ENCODE results near the gene UROS. TPM values are rescaled to one million over a fixed set of nuclear protein-coding genes. Genes with fewer than 3 reads are reported as not detected.

Gene UROS
- total and polyA plus RNA-seq, 10 of the 15 experiments (the other 5 are each of a cell fraction or from before 2014, with no cell fraction given), result 4.3 to 112 (median 64.5) TPM

DNA sequence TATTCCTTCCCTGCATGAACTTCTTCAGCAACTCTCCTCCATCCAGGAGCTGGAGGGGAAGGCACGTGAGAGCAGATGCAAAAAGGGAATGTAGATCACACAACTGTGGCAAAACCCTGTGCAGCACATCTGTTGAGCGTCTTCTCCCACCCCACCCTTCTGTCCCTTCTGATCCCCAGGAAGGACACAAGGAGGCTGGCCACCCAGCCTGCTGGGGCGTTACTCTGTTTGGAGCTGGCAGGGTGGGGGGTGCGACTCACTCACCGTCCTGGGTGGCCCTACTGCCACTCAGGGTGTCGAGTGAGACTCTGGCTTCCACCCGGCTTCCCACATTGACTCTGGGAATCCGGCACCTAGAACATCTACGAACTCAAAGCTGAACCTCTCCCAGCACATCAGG is 37.3 kb downstream of the UROS start (continued):
- TF ChIP-seq, protein P1, sequence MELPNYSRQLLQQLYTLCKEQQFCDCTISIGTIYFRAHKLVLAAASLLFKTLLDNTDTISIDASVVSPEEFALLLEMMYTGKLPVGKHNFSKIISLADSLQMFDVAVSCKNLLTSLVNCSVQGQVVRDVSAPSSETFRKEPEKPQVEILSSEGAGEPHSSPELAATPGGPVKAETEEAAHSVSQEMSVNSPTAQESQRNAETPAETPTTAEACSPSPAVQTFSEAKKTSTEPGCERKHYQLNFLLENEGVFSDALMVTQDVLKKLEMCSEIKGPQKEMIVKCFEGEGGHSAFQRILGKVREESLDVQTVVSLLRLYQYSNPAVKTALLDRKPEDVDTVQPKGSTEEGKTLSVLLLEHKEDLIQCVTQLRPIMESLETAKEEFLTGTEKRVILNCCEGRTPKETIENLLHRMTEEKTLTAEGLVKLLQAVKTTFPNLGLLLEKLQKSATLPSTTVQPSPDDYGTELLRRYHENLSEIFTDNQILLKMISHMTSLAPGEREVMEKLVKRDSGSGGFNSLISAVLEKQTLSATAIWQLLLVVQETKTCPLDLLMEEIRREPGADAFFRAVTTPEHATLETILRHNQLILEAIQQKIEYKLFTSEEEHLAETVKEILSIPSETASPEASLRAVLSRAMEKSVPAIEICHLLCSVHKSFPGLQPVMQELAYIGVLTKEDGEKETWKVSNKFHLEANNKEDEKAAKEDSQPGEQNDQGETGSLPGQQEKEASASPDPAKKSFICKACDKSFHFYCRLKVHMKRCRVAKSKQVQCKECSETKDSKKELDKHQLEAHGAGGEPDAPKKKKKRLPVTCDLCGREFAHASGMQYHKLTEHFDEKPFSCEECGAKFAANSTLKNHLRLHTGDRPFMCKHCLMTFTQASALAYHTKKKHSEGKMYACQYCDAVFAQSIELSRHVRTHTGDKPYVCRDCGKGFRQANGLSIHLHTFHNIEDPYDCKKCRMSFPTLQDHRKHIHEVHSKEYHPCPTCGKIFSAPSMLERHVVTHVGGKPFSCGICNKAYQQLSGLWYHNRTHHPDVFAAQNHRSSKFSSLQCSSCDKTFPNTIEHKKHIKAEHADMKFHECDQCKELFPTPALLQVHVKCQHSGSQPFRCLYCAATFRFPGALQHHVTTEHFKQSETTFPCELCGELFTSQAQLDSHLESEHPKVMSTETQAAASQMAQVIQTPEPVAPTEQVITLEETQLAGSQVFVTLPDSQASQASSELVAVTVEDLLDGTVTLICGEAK (IDR thresholded peaks at IDR 0.05; ENCODE audit: borderline replicate concordance), result no peak
- TF ChIP-seq, protein P2, sequence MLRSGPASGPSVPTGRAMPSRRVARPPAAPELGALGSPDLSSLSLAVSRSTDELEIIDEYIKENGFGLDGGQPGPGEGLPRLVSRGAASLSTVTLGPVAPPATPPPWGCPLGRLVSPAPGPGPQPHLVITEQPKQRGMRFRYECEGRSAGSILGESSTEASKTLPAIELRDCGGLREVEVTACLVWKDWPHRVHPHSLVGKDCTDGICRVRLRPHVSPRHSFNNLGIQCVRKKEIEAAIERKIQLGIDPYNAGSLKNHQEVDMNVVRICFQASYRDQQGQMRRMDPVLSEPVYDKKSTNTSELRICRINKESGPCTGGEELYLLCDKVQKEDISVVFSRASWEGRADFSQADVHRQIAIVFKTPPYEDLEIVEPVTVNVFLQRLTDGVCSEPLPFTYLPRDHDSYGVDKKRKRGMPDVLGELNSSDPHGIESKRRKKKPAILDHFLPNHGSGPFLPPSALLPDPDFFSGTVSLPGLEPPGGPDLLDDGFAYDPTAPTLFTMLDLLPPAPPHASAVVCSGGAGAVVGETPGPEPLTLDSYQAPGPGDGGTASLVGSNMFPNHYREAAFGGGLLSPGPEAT (IDR thresholded peaks at IDR 0.05; ENCODE audit: low read depth), result no peak
- TF ChIP-seq, protein P3, sequence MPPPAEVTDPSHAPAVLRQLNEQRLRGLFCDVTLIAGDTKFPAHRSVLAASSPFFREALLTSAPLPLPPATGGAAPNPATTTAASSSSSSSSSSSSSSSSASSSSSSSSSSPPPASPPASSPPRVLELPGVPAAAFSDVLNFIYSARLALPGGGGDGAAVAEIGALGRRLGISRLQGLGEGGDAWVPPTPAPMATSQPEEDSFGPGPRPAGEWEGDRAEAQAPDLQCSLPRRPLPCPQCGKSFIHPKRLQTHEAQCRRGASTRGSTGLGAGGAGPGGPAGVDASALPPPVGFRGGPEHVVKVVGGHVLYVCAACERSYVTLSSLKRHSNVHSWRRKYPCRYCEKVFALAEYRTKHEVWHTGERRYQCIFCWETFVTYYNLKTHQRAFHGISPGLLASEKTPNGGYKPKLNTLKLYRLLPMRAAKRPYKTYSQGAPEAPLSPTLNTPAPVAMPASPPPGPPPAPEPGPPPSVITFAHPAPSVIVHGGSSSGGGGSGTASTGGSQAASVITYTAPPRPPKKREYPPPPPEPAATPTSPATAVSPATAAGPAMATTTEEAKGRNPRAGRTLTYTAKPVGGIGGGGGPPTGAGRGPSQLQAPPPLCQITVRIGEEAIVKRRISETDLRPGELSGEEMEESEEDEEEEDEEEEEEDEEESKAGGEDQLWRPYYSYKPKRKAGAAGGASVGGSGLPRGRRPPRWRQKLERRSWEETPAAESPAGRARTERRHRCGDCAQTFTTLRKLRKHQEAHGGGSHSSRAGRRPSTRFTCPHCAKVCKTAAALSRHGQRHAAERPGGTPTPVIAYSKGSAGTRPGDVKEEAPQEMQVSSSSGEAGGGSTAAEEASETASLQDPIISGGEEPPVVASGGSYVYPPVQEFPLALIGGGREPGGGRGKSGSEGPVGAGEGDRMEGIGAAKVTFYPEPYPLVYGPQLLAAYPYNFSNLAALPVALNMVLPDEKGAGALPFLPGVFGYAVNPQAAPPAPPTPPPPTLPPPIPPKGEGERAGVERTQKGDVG (CRISPR knock-in tag; IDR thresholded peaks at IDR 0.05), result no peak
- TF ChIP-seq MYB (IDR thresholded peaks at IDR 0.05; ENCODE audit: borderline replicate concordance, low read depth, low read length), result no peak

Measured in GM12878 (cell line).